RWPE1 (cell line): ENCODE data around the gene SETD1B.

Experiments used
- CTCF ChIA-PET: fragments of 350-600 bp; sonication (Branson Sonifier 250); formaldehyde crosslinking; extraction: SDS; loops from one replicate; lab custom pipeline; 2021; lab: Yijun Ruan, JAX
- POLR2A ChIA-PET: fragments of 400-600 bp; formaldehyde crosslinking; extraction: SDS; loops from one replicate; lab custom pipeline; 2020; ENCODE audit warnings: antibody characterized with exemption; ENCODE audit not compliant: low non-redundant PET; lab: Yijun Ruan, JAX
- DNase-seq: peaks from one replicate; pipeline ENCODE4 v3.0.0; 2012; ENCODE audit warnings: low spot score
- H3K27ac ChIP-seq: fragments of 450-650 bp; 2 replicates; pipeline ENCODE4 v1.5.1; 2017
- TF ChIP-seq, protein P1 (sequence below): fragments of 450-650 bp; conservative IDR thresholded peaks from 2 replicates; pipeline ENCODE4 v1.5.1; 2017; ENCODE audit warnings: low read depth, mild to moderate bottlenecking

The SETD1B gene

DNA sequence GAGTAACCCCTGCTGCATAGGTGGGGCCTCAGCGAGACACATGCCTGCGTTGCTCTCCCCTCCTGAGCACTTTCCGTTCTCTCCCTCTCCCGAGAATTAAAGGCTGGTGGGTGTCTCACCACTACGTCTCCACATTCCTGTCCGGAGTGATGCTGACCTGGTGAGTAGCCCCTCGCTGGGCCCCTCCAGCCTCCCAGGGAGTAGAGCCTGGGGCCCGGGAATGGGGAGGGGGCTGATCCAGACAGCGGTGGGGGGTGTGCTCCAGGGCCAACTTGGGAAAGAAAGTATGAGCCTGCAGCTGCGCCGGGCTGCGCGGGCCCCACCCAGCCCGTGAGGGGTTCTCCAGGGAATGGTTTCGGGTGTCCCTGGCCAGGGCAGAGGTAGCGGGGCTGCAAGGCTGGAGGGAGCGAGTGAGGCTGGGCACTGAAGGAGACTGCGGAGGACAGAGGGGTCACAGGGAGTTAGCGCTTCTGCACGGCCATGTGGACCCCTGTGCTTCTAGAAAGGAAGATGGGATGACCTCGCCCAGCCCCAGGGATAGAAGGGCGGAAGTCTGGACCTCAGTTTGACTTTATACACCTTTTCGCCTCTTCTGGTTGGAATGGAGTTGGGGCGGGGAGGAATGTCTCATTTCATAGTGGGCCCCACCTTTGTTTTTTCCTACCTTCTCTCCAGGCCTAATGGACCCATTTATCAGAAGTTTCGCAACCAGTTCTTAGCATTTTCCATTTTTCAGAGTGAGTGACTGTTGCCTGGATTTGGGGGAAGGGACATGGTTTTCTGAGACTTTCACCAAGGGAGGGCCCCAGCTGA is 32.8 kb upstream of the SETD1B start:
- ChIA-PET CTCF (interaction anchor here (0.6 kb wide), 1 partner anchor 16 kb away, joined by 5 read pairs; no protein-coding TSS in a partner anchor), POLR2A (no interaction called here)
- DNase-seq: no peak
- H3K27ac ChIP-seq: 0 out of 2 replicates have a peak overlapping the region, but pooled peaks have one; percentile 9
- TF ChIP-seq, protein P1, sequence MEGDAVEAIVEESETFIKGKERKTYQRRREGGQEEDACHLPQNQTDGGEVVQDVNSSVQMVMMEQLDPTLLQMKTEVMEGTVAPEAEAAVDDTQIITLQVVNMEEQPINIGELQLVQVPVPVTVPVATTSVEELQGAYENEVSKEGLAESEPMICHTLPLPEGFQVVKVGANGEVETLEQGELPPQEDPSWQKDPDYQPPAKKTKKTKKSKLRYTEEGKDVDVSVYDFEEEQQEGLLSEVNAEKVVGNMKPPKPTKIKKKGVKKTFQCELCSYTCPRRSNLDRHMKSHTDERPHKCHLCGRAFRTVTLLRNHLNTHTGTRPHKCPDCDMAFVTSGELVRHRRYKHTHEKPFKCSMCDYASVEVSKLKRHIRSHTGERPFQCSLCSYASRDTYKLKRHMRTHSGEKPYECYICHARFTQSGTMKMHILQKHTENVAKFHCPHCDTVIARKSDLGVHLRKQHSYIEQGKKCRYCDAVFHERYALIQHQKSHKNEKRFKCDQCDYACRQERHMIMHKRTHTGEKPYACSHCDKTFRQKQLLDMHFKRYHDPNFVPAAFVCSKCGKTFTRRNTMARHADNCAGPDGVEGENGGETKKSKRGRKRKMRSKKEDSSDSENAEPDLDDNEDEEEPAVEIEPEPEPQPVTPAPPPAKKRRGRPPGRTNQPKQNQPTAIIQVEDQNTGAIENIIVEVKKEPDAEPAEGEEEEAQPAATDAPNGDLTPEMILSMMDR: no peak

DNA sequence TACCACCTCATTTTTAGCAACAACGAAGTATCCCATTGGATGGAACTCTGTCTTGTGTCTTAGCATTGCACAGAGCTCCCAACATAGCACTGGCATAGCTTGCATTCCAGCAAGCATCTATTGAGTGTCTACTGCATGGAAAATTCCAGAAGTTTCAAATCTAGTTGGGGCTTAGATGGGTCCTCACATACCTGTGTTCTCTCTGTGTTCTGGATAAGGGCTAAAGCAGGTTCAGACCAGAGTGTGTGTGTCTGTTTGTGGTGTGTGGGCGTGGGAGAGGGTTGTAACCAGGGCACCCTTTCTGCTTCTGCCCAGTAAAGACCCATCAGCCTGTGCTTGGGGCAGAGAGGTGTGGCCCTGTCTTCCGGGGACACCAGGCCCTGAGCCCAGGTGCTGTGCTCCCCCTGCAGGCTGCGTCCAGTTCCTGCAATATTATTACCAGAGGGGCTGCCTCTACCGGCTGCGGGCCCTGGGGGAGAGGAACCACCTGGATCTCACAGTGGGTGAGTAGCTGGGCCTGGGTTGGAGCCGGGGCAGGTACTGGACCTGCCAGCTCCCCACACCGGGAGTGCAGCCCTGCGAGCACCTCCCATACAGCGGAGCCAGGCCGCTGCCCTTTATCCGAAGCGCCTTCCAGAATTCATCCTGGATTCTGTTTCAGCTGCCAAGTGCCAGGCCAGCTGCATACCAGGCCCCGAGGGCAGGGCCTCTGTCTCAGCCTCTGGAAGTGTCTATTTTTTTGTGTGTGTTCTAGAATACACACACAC is 30.6 kb upstream of the SETD1B start:
- POLR2A ChIA-PET: no interaction called here
- H3K27ac ChIP-seq: peak overlapping the region; percentile 57
- CTCF ChIA-PET: interaction anchor here (0.6 to 11.3 kb wide), 9 partner anchors 21 to 1978 kb away, joined by 3 to 155 read pairs (median 3); partner anchors contain the start of gene RHOF
- peak; percentile 86 for DNase-seq
- TF ChIP-seq, protein P1: peak; percentile 89

DNA sequence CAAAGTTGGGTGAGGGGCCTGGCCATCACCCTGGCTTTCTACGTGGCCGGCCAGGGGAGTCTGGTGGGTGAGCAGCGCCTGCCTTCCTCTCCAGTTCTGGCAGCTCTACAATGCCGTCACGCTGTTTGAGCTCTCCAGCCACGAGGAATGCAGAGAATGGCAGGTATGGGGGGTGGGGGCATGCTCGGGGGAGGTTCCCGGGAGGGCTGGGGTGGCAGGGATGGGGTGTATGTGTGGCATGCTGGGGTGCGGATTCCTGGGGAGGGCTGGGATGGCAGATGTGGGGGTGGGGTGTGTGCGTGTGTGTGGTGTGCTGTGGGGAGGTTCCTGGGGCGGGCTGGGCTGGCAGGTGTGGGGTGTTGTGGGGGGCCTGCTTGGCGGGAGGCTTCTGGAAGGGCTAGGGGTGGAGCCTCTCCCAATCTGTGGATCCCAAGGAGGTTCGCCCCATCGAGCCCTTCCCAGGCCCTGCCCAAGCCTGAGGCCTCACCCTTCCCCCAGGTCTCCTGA is 28.8 kb upstream of the SETD1B start:
- CTCF ChIA-PET: interaction anchor here (0.7 to 11.3 kb wide), 3 partner anchors 19 to 182 kb away, joined by 4 to 155 read pairs (median 5); partner anchors contain the start of gene RHOF
- H3K27ac ChIP-seq: peak overlapping the region; percentile 23
- POLR2A ChIA-PET: no interaction called here
- TF ChIP-seq, protein P1: no peak
- no peak for DNase-seq

DNA sequence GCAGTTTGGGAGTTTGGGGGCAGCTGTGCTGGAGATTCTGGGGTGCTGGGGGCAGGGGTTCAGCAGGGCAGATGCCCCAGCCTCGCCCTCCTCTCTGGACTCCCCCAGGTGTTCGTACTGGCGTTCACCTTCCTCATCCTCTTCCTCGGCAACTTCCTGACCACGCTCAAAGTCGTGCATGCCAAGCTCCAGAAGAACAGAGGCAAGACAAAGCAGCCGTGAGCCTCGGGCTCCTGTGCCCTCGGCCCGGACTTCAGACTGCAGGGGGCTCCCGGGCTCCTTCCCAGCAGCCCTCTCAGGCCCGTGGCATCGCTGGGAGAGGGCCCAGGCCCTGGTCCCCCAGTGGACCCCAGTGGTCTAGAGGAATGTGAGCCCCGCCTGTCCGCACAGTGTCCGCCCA is 28.3 kb upstream of the SETD1B start:
- CTCF ChIA-PET: interaction anchor here (0.7 to 11.3 kb wide), 3 partner anchors 19 to 181 kb away, joined by 4 to 155 read pairs (median 5); partner anchors contain the start of gene RHOF
- POLR2A ChIA-PET: no interaction called here
- peak overlapping the region; percentile 23 for H3K27ac ChIP-seq
- DNase-seq: no peak
- TF ChIP-seq, protein P1: no peak

DNA sequence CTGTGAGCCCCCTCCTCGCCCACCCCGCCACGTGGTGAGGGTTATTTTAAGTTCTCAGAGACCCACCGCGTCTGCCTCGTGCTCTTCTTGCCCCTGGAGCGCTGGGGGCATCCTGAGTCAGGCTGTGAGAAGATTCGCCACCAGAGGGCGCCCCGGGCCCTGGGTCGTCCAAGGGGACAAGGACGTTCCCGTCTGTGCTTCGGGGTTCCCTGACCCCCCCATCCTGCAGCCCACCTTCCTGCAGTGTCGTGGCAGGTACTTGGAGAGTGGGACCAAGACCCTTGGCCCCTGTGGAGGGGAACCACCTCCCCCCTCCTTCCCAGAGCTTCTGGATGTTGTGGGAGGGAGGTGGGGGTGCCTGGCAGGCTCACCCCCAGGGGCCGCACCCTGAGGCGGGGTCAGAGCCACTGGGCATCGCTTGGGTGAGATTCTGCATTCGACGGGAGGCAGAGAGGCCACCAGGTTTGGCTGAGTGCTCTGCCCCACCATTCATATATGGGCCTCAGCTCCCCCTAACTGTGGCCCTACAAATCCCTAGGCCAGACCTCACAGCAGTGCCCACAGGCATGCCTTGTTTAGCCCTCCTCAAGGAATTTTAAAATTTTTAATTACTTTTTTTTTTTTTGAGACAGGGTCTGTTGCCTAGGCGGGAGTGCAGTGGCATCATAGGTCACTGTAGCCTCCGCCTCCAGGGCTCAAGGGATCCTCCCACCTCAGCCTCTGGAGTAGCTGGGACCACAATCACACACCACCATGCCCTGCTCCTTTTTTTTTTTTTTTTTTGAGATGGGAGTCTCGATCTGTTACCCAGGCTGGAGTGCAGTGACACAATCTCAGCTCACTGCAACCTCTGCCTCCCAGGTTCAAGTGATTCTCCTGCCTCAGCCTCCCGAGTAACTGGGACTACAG is 27.4 kb upstream of the SETD1B start:
- TF ChIP-seq, protein P1: peak; percentile 91
- peak; percentile 64 for DNase-seq
- peak overlapping the region; percentile 23 for H3K27ac ChIP-seq
- CTCF ChIA-PET: interaction anchor here (0.6 to 11.3 kb wide), 8 partner anchors 12 to 477 kb away, joined by 3 to 155 read pairs (median 4); partner anchors contain the start of genes RHOF and TMEM120B
- POLR2A ChIA-PET: no interaction called here
